HepG2 (cell line): ENCODE results near the gene MAPKAPK3. TPM values are rescaled to one million over a fixed set of nuclear protein-coding genes. Genes with fewer than 3 reads are reported as not detected.

Experiments used
- ARID2 ChIP-seq: sonication (generic); formaldehyde crosslinking; IDR thresholded peaks from 2 replicates; pipeline ENCODE4 v1.8.1; 2022; ENCODE audit warnings: mild to moderate bottlenecking, missing genetic modification reagents, borderline replicate concordance
- CBFB ChIP-seq: sonication (generic); formaldehyde crosslinking; IDR thresholded peaks from 2 replicates; pipeline ENCODE4 v1.4.0; 2020; ENCODE audit warnings: missing genetic modification reagents
- EED ChIP-seq: sonication (generic); formaldehyde crosslinking; IDR thresholded peaks from 2 replicates; pipeline ENCODE4 v1.5.0; 2020; ENCODE audit warnings: mild to moderate bottlenecking, missing genetic modification reagents
- EZH2 ChIP-seq: conservative IDR thresholded peaks from 2 replicates; pipeline ENCODE4 v1.6.1; 2012; ENCODE audit warnings: mild to moderate bottlenecking, low read depth, low read length, moderate library complexity
- HMG20A ChIP-seq: IDR thresholded peaks from 2 replicates; pipeline ENCODE4 v1.6.1; 2016; ENCODE audit warnings: borderline replicate concordance
- MED8 ChIP-seq: sonication (generic); formaldehyde crosslinking; IDR thresholded peaks from 2 replicates; pipeline ENCODE4 v1.8.1; 2023; ENCODE audit warnings: mild to moderate bottlenecking, missing genetic modification reagents; ENCODE audit not compliant: insufficient replicate concordance
- RBM22 ChIP-seq: fragments of 200-400 bp; formaldehyde crosslinking; optimal IDR thresholded peaks from 2 replicates; pipeline ENCODE3; 2017; ENCODE audit warnings: mild to moderate bottlenecking, low read length, moderate library complexity
- SMAD1 ChIP-seq: sonication (generic); formaldehyde crosslinking; IDR thresholded peaks from 2 replicates; pipeline ENCODE4 v1.4.0; 2020; ENCODE audit warnings: missing genetic modification reagents, low read depth, mild to moderate bottlenecking, borderline replicate concordance
- ZBTB1 ChIP-seq: sonication (generic); formaldehyde crosslinking; IDR thresholded peaks from 2 replicates; pipeline ENCODE4 v1.4.0; 2020; ENCODE audit warnings: missing genetic modification reagents, borderline replicate concordance
- ZC3H4 ChIP-seq: sonication (generic); formaldehyde crosslinking; IDR thresholded peaks from 2 replicates; pipeline ENCODE4 v1.4.0; 2020; ENCODE audit warnings: missing genetic modification reagents, borderline replicate concordance
- ZKSCAN1 ChIP-seq: fragments of 150-350 bp; IDR thresholded peaks from 2 replicates; pipeline ENCODE4 v1.6.1; 2014; ENCODE audit warnings: low read length
- ZNF503 ChIP-seq: sonication (generic); formaldehyde crosslinking; IDR thresholded peaks from 2 replicates; pipeline ENCODE4 v1.4.0; 2020; ENCODE audit warnings: missing genetic modification reagents
- ZNF530 ChIP-seq: sonication (generic); formaldehyde crosslinking; IDR thresholded peaks from 2 replicates; pipeline ENCODE4 v1.5.0; 2020; ENCODE audit warnings: low read depth, mild to moderate bottlenecking, missing genetic modification reagents
- ZNF543 ChIP-seq: sonication (generic); formaldehyde crosslinking; IDR thresholded peaks from 2 replicates; pipeline ENCODE4 v1.4.0; 2020; ENCODE audit warnings: mild to moderate bottlenecking, missing genetic modification reagents
- ZNF546 ChIP-seq: sonication (generic); formaldehyde crosslinking; conservative IDR thresholded peaks from 2 replicates; pipeline ENCODE4 v1.8.1; 2023; ENCODE audit warnings: mild to moderate bottlenecking, missing genetic modification reagents
- ZNF790 ChIP-seq: sonication (generic); formaldehyde crosslinking; IDR thresholded peaks from 2 replicates; pipeline ENCODE4 v1.8.0; 2022; ENCODE audit warnings: missing genetic modification reagents, mild to moderate bottlenecking, borderline replicate concordance
- ZNF816 ChIP-seq: sonication (generic); formaldehyde crosslinking; IDR thresholded peaks from 2 replicates; pipeline ENCODE4 v1.8.0; 2022; ENCODE audit warnings: missing genetic modification reagents, mild to moderate bottlenecking, borderline replicate concordance
- polyA plus RNA-seq, 8 experiments: library from polyadenylated mRNA; depleted of rRNA in 3 of 8; stranded (reverse) in 7 of 8; unstranded in 1 of 8; fragments of >200 nt; fragmentation: Illumina TruSeq in 4 of 8; extraction: Trizol in 4 of 8; gene quantifications; 2 replicates each; pipeline versions ENCODE4 v1.2.1 to v1.2.3, GENCODE V29; 2011 to 2016; ENCODE audit warnings: low read depth in 4 of 8, missing spikeins in 1 of 8, mixed read lengths in 1 of 8; ENCODE audit not compliant: insufficient read depth in 1 of 8
- total RNA-seq, 5 experiments: library from RNA; depleted of rRNA; stranded (reverse); fragments of >200 nt; fragmentation: Illumina TruSeq; extraction: Trizol; gene quantifications; 2 replicates each; pipeline ENCODE4 v1.2.3, GENCODE V29; 2016; ENCODE audit warnings: low read depth in 1 of 5
- TF ChIP-seq, protein P1 (sequence below): IDR thresholded peaks from 2 replicates; pipeline ENCODE4 v1.6.1; 2018; ENCODE audit warnings: missing genetic modification reagents, mild to moderate bottlenecking, missing compliant biosample characterization
- TF ChIP-seq, protein P2 (sequence below): sonication (generic); formaldehyde crosslinking; conservative IDR thresholded peaks from 2 replicates; pipeline ENCODE4 v1.4.0; 2020; ENCODE audit warnings: missing genetic modification reagents
- TF ChIP-seq, protein P3 (sequence below): sonication (generic); formaldehyde crosslinking; IDR thresholded peaks from 2 replicates; pipeline ENCODE4 v1.8.0; 2022; ENCODE audit warnings: mild to moderate bottlenecking, missing genetic modification reagents; ENCODE audit not compliant: insufficient replicate concordance
- TF ChIP-seq, protein P4 (sequence below): sonication (generic); formaldehyde crosslinking; IDR thresholded peaks from 2 replicates; pipeline ENCODE4 v1.4.0; 2020; ENCODE audit warnings: mild to moderate bottlenecking, missing genetic modification reagents
- TF ChIP-seq, protein P5 (sequence below): sonication (generic); formaldehyde crosslinking; IDR thresholded peaks from 2 replicates; pipeline ENCODE4 v1.4.0; 2020; ENCODE audit warnings: missing genetic modification reagents

MAPKAPK3 gene
- total and polyA plus RNA-seq, 2 of the 13 experiments (the other 11 are each of a cell fraction or from before 2014, with no cell fraction given) = 39.9 to 41.2 TPM

GRCh38 chr3:50568947-50569749 lies 47.8 kb upstream of the MAPKAPK3 start, which contains the start of gene HEMK1 (continued):
- TF ChIP-seq EZH2 (no peak), ZNF543 (CRISPR knock-in tag) (0 out of 2 replicates have a peak, but pooled peaks have one; percentile 63), CBFB (peak; percentile 45; the same call in 1 of the 2 replicates), ZNF816 (CRISPR knock-in tag) (peak; percentile 91; the same call in 1 of the 2 replicates), ZNF790 (CRISPR knock-in tag) (no peak), ZC3H4 (CRISPR knock-in tag) (no peak), RBM22 (no peak), HMG20A (CRISPR knock-in tag) (no peak), ZNF503 (CRISPR knock-in tag) (no peak), ZNF546 (CRISPR knock-in tag) (peak; percentile 45; the same call in 1 of the 2 replicates), ZBTB1 (CRISPR knock-in tag) (no peak), ZNF530 (CRISPR knock-in tag) (no peak), SMAD1 (CRISPR knock-in tag) (peak; percentile 67; the same call in 1 of the 2 replicates), ARID2 (no peak), EED (CRISPR knock-in tag) (no peak), ZKSCAN1 (no peak), MED8 (CRISPR knock-in tag) (peak; percentile 83)
- TF ChIP-seq, protein P1, sequence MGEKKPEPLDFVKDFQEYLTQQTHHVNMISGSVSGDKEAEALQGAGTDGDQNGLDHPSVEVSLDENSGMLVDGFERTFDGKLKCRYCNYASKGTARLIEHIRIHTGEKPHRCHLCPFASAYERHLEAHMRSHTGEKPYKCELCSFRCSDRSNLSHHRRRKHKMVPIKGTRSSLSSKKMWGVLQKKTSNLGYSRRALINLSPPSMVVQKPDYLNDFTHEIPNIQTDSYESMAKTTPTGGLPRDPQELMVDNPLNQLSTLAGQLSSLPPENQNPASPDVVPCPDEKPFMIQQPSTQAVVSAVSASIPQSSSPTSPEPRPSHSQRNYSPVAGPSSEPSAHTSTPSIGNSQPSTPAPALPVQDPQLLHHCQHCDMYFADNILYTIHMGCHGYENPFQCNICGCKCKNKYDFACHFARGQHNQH (CRISPR knock-in tag) = peak; percentile 73
- TF ChIP-seq, protein P2, sequence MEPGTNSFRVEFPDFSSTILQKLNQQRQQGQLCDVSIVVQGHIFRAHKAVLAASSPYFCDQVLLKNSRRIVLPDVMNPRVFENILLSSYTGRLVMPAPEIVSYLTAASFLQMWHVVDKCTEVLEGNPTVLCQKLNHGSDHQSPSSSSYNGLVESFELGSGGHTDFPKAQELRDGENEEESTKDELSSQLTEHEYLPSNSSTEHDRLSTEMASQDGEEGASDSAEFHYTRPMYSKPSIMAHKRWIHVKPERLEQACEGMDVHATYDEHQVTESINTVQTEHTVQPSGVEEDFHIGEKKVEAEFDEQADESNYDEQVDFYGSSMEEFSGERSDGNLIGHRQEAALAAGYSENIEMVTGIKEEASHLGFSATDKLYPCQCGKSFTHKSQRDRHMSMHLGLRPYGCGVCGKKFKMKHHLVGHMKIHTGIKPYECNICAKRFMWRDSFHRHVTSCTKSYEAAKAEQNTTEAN (CRISPR knock-in tag) = 0 out of 2 replicates have a peak, but pooled peaks have one; percentile 7
- TF ChIP-seq, protein P3, sequence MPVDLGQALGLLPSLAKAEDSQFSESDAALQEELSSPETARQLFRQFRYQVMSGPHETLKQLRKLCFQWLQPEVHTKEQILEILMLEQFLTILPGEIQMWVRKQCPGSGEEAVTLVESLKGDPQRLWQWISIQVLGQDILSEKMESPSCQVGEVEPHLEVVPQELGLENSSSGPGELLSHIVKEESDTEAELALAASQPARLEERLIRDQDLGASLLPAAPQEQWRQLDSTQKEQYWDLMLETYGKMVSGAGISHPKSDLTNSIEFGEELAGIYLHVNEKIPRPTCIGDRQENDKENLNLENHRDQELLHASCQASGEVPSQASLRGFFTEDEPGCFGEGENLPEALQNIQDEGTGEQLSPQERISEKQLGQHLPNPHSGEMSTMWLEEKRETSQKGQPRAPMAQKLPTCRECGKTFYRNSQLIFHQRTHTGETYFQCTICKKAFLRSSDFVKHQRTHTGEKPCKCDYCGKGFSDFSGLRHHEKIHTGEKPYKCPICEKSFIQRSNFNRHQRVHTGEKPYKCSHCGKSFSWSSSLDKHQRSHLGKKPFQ (CRISPR knock-in tag) = peak; percentile 88
- TF ChIP-seq, protein P4, sequence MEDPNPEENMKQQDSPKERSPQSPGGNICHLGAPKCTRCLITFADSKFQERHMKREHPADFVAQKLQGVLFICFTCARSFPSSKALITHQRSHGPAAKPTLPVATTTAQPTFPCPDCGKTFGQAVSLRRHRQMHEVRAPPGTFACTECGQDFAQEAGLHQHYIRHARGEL (CRISPR knock-in tag) = 0 out of 2 replicates have a peak, but pooled peaks have one; percentile 53
- TF ChIP-seq, protein P5, sequence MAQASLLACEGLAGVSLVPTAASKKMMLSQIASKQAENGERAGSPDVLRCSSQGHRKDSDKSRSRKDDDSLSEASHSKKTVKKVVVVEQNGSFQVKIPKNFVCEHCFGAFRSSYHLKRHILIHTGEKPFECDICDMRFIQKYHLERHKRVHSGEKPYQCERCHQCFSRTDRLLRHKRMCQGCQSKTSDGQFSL (CRISPR knock-in tag) = no peak
